Fibroblast of skin of right biceps (primary cell): ENCODE results near the gene NFIA.
A peak's percentile ranks its signal among the peaks of the same experiment; 100 is the strongest.

Experiments
- DNase-seq: peaks from one replicate; pipeline ENCODE4 v3.0.0-alpha.2; 2013

The NFIA gene

GRCh38 chr1:61480273-61480935 is 398.0 kb downstream of the NFIA start:
- DNase-seq: no peak

- DNase-seq: peak; percentile 7
Measured at GRCh38 chr1:61481315-61481715, 399.0 kb downstream of the NFIA start.

- DNase-seq: no peak
Measured at GRCh38 chr1:61482170-61482734, 399.9 kb downstream of the NFIA start.

- no peak for DNase-seq
Measured at GRCh38 chr1:61486783-61487536, 404.6 kb downstream of the NFIA start.

GRCh38 chr1:61487801-61488200 is 405.4 kb downstream of the NFIA start:
- no peak for DNase-seq

- DNase-seq: no peak
Measured at GRCh38 chr1:61490924-61491323, 408.6 kb downstream of the NFIA start.

GRCh38 chr1:61491497-61491896 is 409.1 kb downstream of the NFIA start:
- DNase-seq: peak; percentile 67

- DNase-seq: no peak
Measured at GRCh38 chr1:61494000-61494399, 411.6 kb downstream of the NFIA start.

GRCh38 chr1:61496501-61496900 is 414.1 kb downstream of the NFIA start:
- DNase-seq: peak; percentile 75

GRCh38 chr1:61497013-61497412 is 414.7 kb downstream of the NFIA start:
- DNase-seq: no peak

- DNase-seq: no peak
Measured at GRCh38 chr1:61498342-61498741, 416.0 kb downstream of the NFIA start.

GRCh38 chr1:61501971-61502916 is 419.9 kb downstream of the NFIA start:
- DNase-seq: no peak

- no peak for DNase-seq
Measured at GRCh38 chr1:61504305-61504704, 421.9 kb downstream of the NFIA start.

- DNase-seq: peak; percentile 72
Measured at GRCh38 chr1:61504852-61505390, 422.6 kb downstream of the NFIA start.

GRCh38 chr1:61506236-61506635 is 423.9 kb downstream of the NFIA start:
- peak; percentile 10 for DNase-seq

GRCh38 chr1:61506944-61507500 is 424.7 kb downstream of the NFIA start:
- peak; percentile 5 for DNase-seq
